IMR-90 (cell line): Measurements from ENCODE around the gene WNT7A. TPM values are rescaled to one million over a fixed set of nuclear protein-coding genes. Genes with fewer than 3 reads are reported as not detected.

Source experiments
- ATAC-seq: fragments of 200-7000 bp; cut with Tn5 transposase; 2 replicates; pipeline ENCODE4 v1.9.1; 2020; ENCODE audit warnings: low read depth, mild to moderate bottlenecking, moderate library complexity
- BruUV-seq: library from RNA; stranded (reverse); fragments of 400-500 nt; replicated peaks from 2 replicates; lab custom pipeline; 2021; lab: Mats Ljungman, UMichigan
- CTCF ChIA-PET: fragments of 300-600 bp; formaldehyde crosslinking; extraction: SDS; loops from one replicate; lab custom pipeline; 2021; ENCODE audit warnings: antibody characterized with exemption; lab: Yijun Ruan, JAX
- POLR2A ChIA-PET: fragments of 300-600 bp; sonication (Branson Sonifier 250); formaldehyde crosslinking; loops from one replicate; lab custom pipeline; 2022; ENCODE audit warnings: antibody characterized with exemption; ENCODE audit not compliant: unreplicated experiment; lab: Charles Lee
- DNase-seq: peaks from one replicate; pipeline ENCODE4 v3.0.0; 2013
- H2AFZ ChIP-seq: replicated peaks from 2 replicates; pipeline ENCODE3; 2013; ENCODE audit warnings: low read length, mild to moderate bottlenecking; ENCODE audit not compliant: poor library complexity
- H2AK5ac ChIP-seq: 2 replicates; pipeline ENCODE4 v1.6.1; 2013; ENCODE audit warnings: low read depth, low read length, inconsistent platforms
- H2AK9ac ChIP-seq: replicated peaks from 2 replicates; pipeline ENCODE3; 2013; ENCODE audit warnings: mild to moderate bottlenecking, low read depth, low read length, moderate library complexity; ENCODE audit not compliant: poor library complexity
- H2BK120ac ChIP-seq: 2 replicates; pipeline ENCODE4 v1.6.1; 2013; ENCODE audit warnings: low read depth, low read length, inconsistent platforms
- H2BK15ac ChIP-seq: 3 replicates; pipeline ENCODE4 v1.6.1; 2013; ENCODE audit warnings: low read depth, low read length, inconsistent platforms
- H2BK20ac ChIP-seq: 2 replicates; pipeline ENCODE4 v1.6.1; 2013; ENCODE audit warnings: low read depth, mild to moderate bottlenecking, inconsistent platforms, low read length, moderate library complexity
- H2BK5ac ChIP-seq: 2 replicates; pipeline ENCODE4 v1.6.1; 2013; ENCODE audit warnings: mild to moderate bottlenecking, low read depth, low read length, inconsistent platforms; ENCODE audit not compliant: poor library complexity, severe bottlenecking
- H3K14ac ChIP-seq: replicated peaks from 2 replicates; pipeline ENCODE4 v1.6.1; 2013; ENCODE audit warnings: low read depth, low read length, inconsistent platforms
- H3K18ac ChIP-seq: 2 replicates; pipeline ENCODE4 v1.6.1; 2013; ENCODE audit warnings: low read depth, low read length, control low read depth
- H3K23ac ChIP-seq: 2 replicates; pipeline ENCODE4 v1.6.1; 2013; ENCODE audit warnings: low read depth, low read length, inconsistent platforms
- H3K27ac ChIP-seq: 2 replicates; pipeline ENCODE4 v1.5.1; 2013; ENCODE audit warnings: mild to moderate bottlenecking, control low read depth, low read length; ENCODE audit not compliant: insufficient read depth
- H3K27me3 ChIP-seq: 2 replicates; pipeline ENCODE4 v1.6.1; 2013; ENCODE audit warnings: low read length; ENCODE audit not compliant: control insufficient read depth, insufficient read depth
- H3K36me3 ChIP-seq: 2 replicates; pipeline ENCODE4 v1.6.1; 2013; ENCODE audit warnings: low read length, mixed read lengths; ENCODE audit not compliant: control insufficient read depth, insufficient read depth
- H3K4ac ChIP-seq: 2 replicates; pipeline ENCODE4 v1.6.1; 2013; ENCODE audit warnings: low read depth, low read length, inconsistent platforms
- H3K4me1 ChIP-seq: 2 replicates; pipeline ENCODE4 v1.6.1; 2013; ENCODE audit warnings: low read length, mixed read lengths; ENCODE audit not compliant: control insufficient read depth, insufficient read depth
- H3K4me2 ChIP-seq: 2 replicates; pipeline ENCODE4 v1.6.1; 2013; ENCODE audit warnings: low read depth, mild to moderate bottlenecking, control low read depth, low read length, moderate library complexity
- H3K4me3 ChIP-seq: 2 replicates; pipeline ENCODE4 v1.5.1; 2013; ENCODE audit warnings: low read depth, mild to moderate bottlenecking, control low read depth, low read length, moderate library complexity; ENCODE audit not compliant: insufficient read depth
- H3K56ac ChIP-seq: 2 replicates; pipeline ENCODE4 v1.6.1; 2013; ENCODE audit warnings: low read length, inconsistent platforms; ENCODE audit not compliant: insufficient read depth; ENCODE audit errors: extremely low read depth
- H3K79me1 ChIP-seq, 2 experiments: 2 replicates each; pipeline ENCODE4 v1.6.1; 2013; ENCODE audit warnings: low read length in 2 of 2, inconsistent platforms in 1 of 2, low read depth in 1 of 2
- H3K9ac ChIP-seq: 2 replicates; pipeline ENCODE4 v1.6.1; 2013; ENCODE audit warnings: low read depth, low read length, control low read depth
- H3K9me1 ChIP-seq: 2 replicates; pipeline ENCODE4 v1.6.1; 2013; ENCODE audit warnings: low read length, inconsistent platforms; ENCODE audit not compliant: insufficient read depth
- H3K9me3 ChIP-seq: 2 replicates; pipeline ENCODE4 v1.6.1; 2013; ENCODE audit warnings: low read length; ENCODE audit not compliant: control insufficient read depth, insufficient read depth
- H4K20me1 ChIP-seq: 2 replicates; pipeline ENCODE4 v1.6.1; 2013; ENCODE audit warnings: low read length, inconsistent platforms; ENCODE audit not compliant: insufficient read depth
- H4K5ac ChIP-seq: 2 replicates; pipeline ENCODE4 v1.6.1; 2013; ENCODE audit warnings: mild to moderate bottlenecking, low read depth, low read length, control low read depth
- H4K8ac ChIP-seq, 2 experiments: 2 replicates each; pipeline ENCODE4 v1.6.1; 2013; ENCODE audit warnings: low read depth in 2 of 2, low read length in 2 of 2, control low read depth in 1 of 2, inconsistent platforms in 1 of 2
- H4K91ac ChIP-seq: 2 replicates; pipeline ENCODE4 v1.6.1; 2013; ENCODE audit warnings: low read depth, low read length, inconsistent platforms; ENCODE audit not compliant: insufficient read depth
- CEBPB ChIP-seq: IDR thresholded peaks from 2 replicates; pipeline ENCODE4 v1.6.1; 2012; ENCODE audit warnings: low read depth, low read length, improper control_type of control experiment
- FOS ChIP-seq: fragments of 150-350 bp; IDR thresholded peaks from 2 replicates; pipeline ENCODE4 v1.6.1; 2016; ENCODE audit warnings: low read depth, low read length
- NFE2L2 ChIP-seq: fragments of 150-350 bp; IDR thresholded peaks from 2 replicates; pipeline ENCODE4 v1.6.1; 2016; ENCODE audit warnings: low read depth, mild to moderate bottlenecking, low read length
- POLR2A ChIP-seq: IDR thresholded peaks from 2 replicates; pipeline ENCODE4 v1.6.1; 2012; ENCODE audit warnings: mild to moderate bottlenecking, low read depth, low read length
- SMC3 ChIP-seq: fragments of 150-350 bp; IDR thresholded peaks from 2 replicates; pipeline ENCODE4 v1.6.1; 2016; ENCODE audit warnings: low read depth, mild to moderate bottlenecking, antibody characterized with exemption, low read length, moderate library complexity
- WGBS, 2 experiments: methylation state at CpG; one replicate each; pipeline versions ENCODE4 v1.1.5 to v1.1.7; 2013; ENCODE audit warnings: missing lambda C conversion rate in 2 of 2; ENCODE audit not compliant: insufficient read length in 1 of 2; ENCODE audit errors: extremely low coverage in 2 of 2; 5-methylcytosine and 5-hydroxymethylcytosine counted together
- dilution Hi-C: fragments of 300-500 bp; cut with HindIII; formaldehyde crosslinking; loops from one replicate; pipeline ENCODE4 v1.14.3; 2018; ENCODE audit warnings: low sequenced_read_pairs; ENCODE audit not compliant: unreplicated experiment
- in situ Hi-C: fragments of 300-500 bp; cut with MboI; formaldehyde crosslinking; loops from 3 replicates; pipeline ENCODE4 v1.14.3; 2019; ENCODE audit warnings: low sequenced_read_pairs, inconsistent platforms, mixed read lengths
- intact Hi-C: fragments of 100-400 bp; cut with micrococcal nuclease; formaldehyde crosslinking; loops from 2 replicates; pipeline ENCODE4 v1.10.0; 2022
- polyA plus RNA-seq, 3 experiments: library from polyadenylated mRNA; depleted of rRNA; stranded (reverse); fragments of >200 nt; gene quantifications; 2 replicates each; pipeline ENCODE4 v1.2.3, GENCODE V29; 2012; ENCODE audit warnings: low replicate concordance in 1 of 3
- total RNA-seq: library from RNA; depleted of rRNA; stranded (reverse); fragments of >200 nt; gene quantifications from 2 replicates; pipeline ENCODE4 v1.2.3, GENCODE V29; 2012

WNT7A gene
- total and polyA plus RNA-seq, 2 of the 4 experiments (the other 2 are of a cell fraction): not detected

DNA sequence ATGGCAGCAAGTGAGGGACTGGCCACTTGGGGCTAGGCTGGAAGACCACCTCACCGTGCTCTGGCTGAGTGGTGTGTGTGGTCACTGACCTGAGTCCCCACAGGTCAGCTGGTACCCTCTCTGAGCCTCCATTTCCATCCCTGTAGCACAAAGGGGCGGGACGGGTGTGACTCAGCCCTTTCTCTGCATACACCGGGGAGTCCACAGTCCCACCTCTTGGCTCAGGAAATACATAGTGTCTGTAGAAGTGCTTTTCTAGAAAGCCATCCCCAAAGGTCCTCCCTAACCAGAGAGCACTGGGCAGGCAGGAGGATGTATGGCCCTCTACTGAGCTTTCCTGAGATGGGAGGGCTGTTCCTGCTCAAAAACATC, 27.2 kb downstream of the WNT7A start:
- no peak overlapping the region for H2AFZ ChIP-seq
- intact Hi-C loops (no loop called here), in situ Hi-C loops (no loop called here), dilution Hi-C loops (no loop called here)
- H3K4ac ChIP-seq: no peak overlapping the region
- no peak overlapping the region for H3K27ac ChIP-seq
- H2AK9ac ChIP-seq: no peak overlapping the region
- no peak overlapping the region for H2BK5ac ChIP-seq
- no CpG with 5 or more reads among the region's 4 CpGs for WGBS, 2 experiments
- no peaks in the 10 kb centered on the region for H3K9me1 ChIP-seq
- H2BK20ac ChIP-seq: no peak overlapping the region
- POLR2A ChIA-PET: no interaction called here
- no peaks in the 10 kb centered on the region for H3K9me3 ChIP-seq
- BruUV-seq: no TSS peak
- H3K56ac ChIP-seq: no peak overlapping the region
- H4K5ac ChIP-seq: no peak overlapping the region
- no peaks in the 10 kb centered on the region for H4K20me1 ChIP-seq
- no peak overlapping the region for H4K8ac ChIP-seq
- CTCF ChIA-PET: no interaction called here
- no peaks in the 10 kb centered on the region for H3K36me3 ChIP-seq
- H3K18ac ChIP-seq: no peak overlapping the region
- ATAC-seq (no peak), DNase-seq (no peak)
- no peak overlapping the region for H3K9ac ChIP-seq
- no peak overlapping the region for H2AK5ac ChIP-seq
- no peak overlapping the region for H4K91ac ChIP-seq
- H3K14ac ChIP-seq: no peak overlapping the region
- H3K23ac ChIP-seq: no peak overlapping the region
- H3K4me3 ChIP-seq: no peak overlapping the region
- no peak overlapping the region for H2BK15ac ChIP-seq
- TF ChIP-seq SMC3 (no peak), NFE2L2 (no peak), POLR2A (no peak), CEBPB (no peak), FOS (no peak)
- no peaks in the 10 kb centered on the region for H3K4me1 ChIP-seq
- H3K4me2 ChIP-seq: no peak overlapping the region
- no peaks in the 10 kb centered on the region for H3K79me1 ChIP-seq
- H3K27me3 ChIP-seq: no peaks in the 10 kb centered on the region
- H2BK120ac ChIP-seq: no peak overlapping the region
